PFSK-1 (cell line): ENCODE measurements around the gene GRIN1.

Experiments used
- FOXP2 ChIP-seq: optimal IDR thresholded peaks from 2 replicates; pipeline ENCODE3; 2011; ENCODE audit warnings: borderline replicate concordance, control low read depth, inconsistent platforms; ENCODE audit not compliant: insufficient read depth; ENCODE audit errors: extremely low read length, extremely low read depth
- POLR2AphosphoS5 ChIP-seq: IDR thresholded peaks from 2 replicates; pipeline ENCODE4 v1.6.1; 2012; ENCODE audit warnings: low read depth, mild to moderate bottlenecking, control low read depth, low read length, moderate library complexity
- REST ChIP-seq, 2 experiments: IDR thresholded peaks; 2 replicates each; pipeline versions ENCODE4 v1.6.1 to v1.8.0; 2011 to 2012; ENCODE audit warnings: low read depth in 2 of 2, low read length in 2 of 2, control low read depth in 1 of 2, inconsistent platforms in 1 of 2, mild to moderate bottlenecking in 1 of 2, moderate library complexity in 1 of 2; ENCODE audit not compliant: insufficient read depth in 1 of 2
- SIN3A ChIP-seq: IDR thresholded peaks from 2 replicates; pipeline ENCODE4 v1.6.1; 2012; ENCODE audit warnings: mild to moderate bottlenecking, low read length, moderate library complexity, borderline replicate concordance; ENCODE audit not compliant: insufficient read depth
- TAF1 ChIP-seq: IDR thresholded peaks from 2 replicates; pipeline ENCODE4 v1.6.1; 2012; ENCODE audit warnings: low read length, control low read depth, borderline replicate concordance; ENCODE audit not compliant: insufficient read depth

GRIN1 gene

GRCh38 chr9:137206602-137207001, 67.6 kb downstream of the GRIN1 start:
- TF ChIP-seq POLR2AphosphoS5 (no peak), TAF1 (no peak), REST (IDR thresholded peaks at IDR 0.05; ENCODE audit: insufficient read depth in 1 of 2, low read depth in 2 of 2, low read length in 2 of 2) (no peak), SIN3A (no peak), FOXP2 (no peak)

- TF ChIP-seq REST (IDR thresholded peaks at IDR 0.05; ENCODE audit: insufficient read depth in 1 of 2, low read depth in 2 of 2, low read length in 2 of 2) (no peak), POLR2AphosphoS5 (no peak), SIN3A (no peak), TAF1 (no peak), FOXP2 (no peak)
These were observed 72.6 kb downstream of the GRIN1 start for GRCh38 chr9:137211532-137211931.

GRCh38 chr9:137212520-137212919, 73.6 kb downstream of the GRIN1 start:
- TF ChIP-seq SIN3A (no peak), POLR2AphosphoS5 (no peak), REST (IDR thresholded peaks at IDR 0.05; ENCODE audit: insufficient read depth in 1 of 2, low read depth in 2 of 2, low read length in 2 of 2) (no peak), FOXP2 (no peak), TAF1 (no peak)

- no peak for TF ChIP-seq SIN3A
- TF ChIP-seq REST (IDR thresholded peaks at IDR 0.05; ENCODE audit: insufficient read depth in 1 of 2, low read depth in 2 of 2, low read length in 2 of 2): no peak
- no peak for TF ChIP-seq FOXP2
- TF ChIP-seq TAF1: no peak
- no peak for TF ChIP-seq POLR2AphosphoS5
These were observed 74.5 kb downstream of the GRIN1 start for GRCh38 chr9:137213160-137214060.
